Fibroblast of lung (primary cell): ENCODE measurements around the gene MYADM. TPM values are rescaled to one million over a fixed set of nuclear protein-coding genes. Genes with fewer than 3 reads are reported as not detected.

Experiments
- DNase-seq, 2 donors: peaks; one replicate each; pipeline versions ENCODE4 v3.0.0 to v3.0.0-alpha.2; 2010; ENCODE audit warnings: low read depth in 2 of 2
- H2AFZ ChIP-seq: 2 replicates; pipeline ENCODE4 v1.5.1; 2012; ENCODE audit warnings: low read length, control low read depth, inconsistent platforms
- H3K27ac ChIP-seq: 2 replicates; pipeline ENCODE4 v1.5.1; 2011; ENCODE audit warnings: low read length, control low read depth; ENCODE audit not compliant: insufficient read depth
- H3K27me3 ChIP-seq: 2 replicates; pipeline ENCODE4 v1.5.1; 2011; ENCODE audit warnings: mild to moderate bottlenecking, low read length; ENCODE audit not compliant: control insufficient read depth, insufficient read depth
- H3K36me3 ChIP-seq: 2 replicates; pipeline ENCODE4 v1.5.1; 2011; ENCODE audit warnings: low read length; ENCODE audit not compliant: control insufficient read depth, insufficient read depth
- H3K4me1 ChIP-seq: 2 replicates; pipeline ENCODE4 v1.5.1; 2011; ENCODE audit warnings: low read length; ENCODE audit not compliant: control insufficient read depth, insufficient read depth; ENCODE audit errors: extremely low read depth
- H3K4me2 ChIP-seq: 2 replicates; pipeline ENCODE4 v1.5.1; 2011; ENCODE audit warnings: low read length, control low read depth; ENCODE audit not compliant: insufficient read depth; ENCODE audit errors: extremely low read depth
- H3K4me3 ChIP-seq, 4 experiments: fragments of 200-600 bp in 1 of 4; sonication (generic) in 1 of 4; replicated peaks in 1 of 4; 2 replicates each; pipeline ENCODE4 v1.5.1; 2011 to 2016; ENCODE audit warnings: low read length in 4 of 4, low read depth in 3 of 4, mild to moderate bottlenecking in 3 of 4, control low read depth in 2 of 4, inconsistent platforms in 1 of 4, mixed read lengths in 1 of 4; ENCODE audit not compliant: insufficient read depth in 1 of 4; ENCODE audit errors: control extremely low read depth in 1 of 4
- H3K79me2 ChIP-seq: 2 replicates; pipeline ENCODE4 v1.5.1; 2012; ENCODE audit warnings: mild to moderate bottlenecking, low read length, inconsistent platforms; ENCODE audit not compliant: control insufficient read depth, insufficient read depth
- H3K9ac ChIP-seq: 2 replicates; pipeline ENCODE4 v1.5.1; 2011; ENCODE audit warnings: mild to moderate bottlenecking, low read length, control low read depth; ENCODE audit not compliant: insufficient read depth
- H3K9me3 ChIP-seq: 2 replicates; pipeline ENCODE4 v1.5.1; 2012; ENCODE audit warnings: low read depth, low read length; ENCODE audit not compliant: control insufficient read depth, insufficient read depth
- H4K20me1 ChIP-seq: 2 replicates; pipeline ENCODE4 v1.5.1; 2011; ENCODE audit warnings: low read length; ENCODE audit not compliant: control insufficient read depth, insufficient read depth; ENCODE audit errors: extremely low read depth
- EZH2 ChIP-seq: IDR thresholded peaks from 2 replicates; pipeline ENCODE4 v1.5.1; 2012; ENCODE audit warnings: low read length, control low read depth, mild to moderate bottlenecking; ENCODE audit errors: missing control alignments
- polyA plus RNA-seq, 2 donors: library from polyadenylated mRNA; depleted of rRNA in 1 of 2; stranded (reverse) in 1 of 2; unstranded in 1 of 2; fragments of >200 nt; gene quantifications; 2 replicates each; pipeline ENCODE4 v1.2.1, GENCODE V29; 2011 to 2012; ENCODE audit warnings: missing spikeins in 1 of 2
- total RNA-seq: library from RNA; depleted of rRNA; stranded (reverse); fragments of >200 nt; gene quantifications from 2 replicates; pipeline ENCODE4 v1.2.1, GENCODE V29; 2014
- TF ChIP-seq, protein P1 (sequence below), 2 donors: IDR thresholded peaks in 1 of 2; conservative IDR thresholded peaks in 1 of 2; 1 replicate in 1 of 2; 2 replicates in 1 of 2; pipeline ENCODE4 v1.5.1; 2011 to 2012; ENCODE audit warnings: low read length in 2 of 2, control low read depth in 1 of 2, inconsistent platforms in 1 of 2, low read depth in 1 of 2, mild to moderate bottlenecking in 1 of 2

MYADM gene
- total and polyA plus RNA-seq, 2 donors (not counting 1 experiment from before 2014, with no cell fraction given): 9.1 to 51.5 TPM

DNA sequence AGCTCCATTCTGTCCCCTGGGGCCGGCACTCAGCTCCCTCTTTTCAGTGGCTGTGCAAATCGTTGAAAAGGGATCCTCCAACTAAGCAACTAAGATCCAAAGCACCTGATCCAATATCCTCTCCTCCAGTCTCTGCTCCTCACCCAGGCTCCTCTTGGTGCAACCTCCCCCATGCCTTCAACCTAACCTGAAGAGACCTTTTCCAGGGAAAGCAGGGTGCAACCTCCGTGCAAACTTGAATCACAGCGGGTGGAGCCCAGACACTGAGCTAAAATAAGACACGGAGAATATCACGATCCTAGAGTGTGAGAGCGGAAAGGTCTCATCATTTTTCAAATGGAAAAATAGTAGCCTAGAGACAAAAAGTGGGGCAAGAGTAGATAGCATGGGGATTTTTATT is 49.7 kb downstream of the MYADM start:
- Histone ChIP-seq H3K9ac (no peak overlapping the region), H3K27ac (no peak overlapping the region), H3K79me2 (no peaks in the 10 kb centered on the region), H3K4me2 (no peak overlapping the region), H4K20me1 (no peaks in the 10 kb centered on the region), H3K36me3 (no peaks in the 10 kb centered on the region), H2AFZ (no peak overlapping the region), H3K27me3 (no peaks in the 10 kb centered on the region), H3K9me3 (no peaks in the 10 kb centered on the region), H3K4me3 (no peak overlapping the region), H3K4me1 (no peaks in the 10 kb centered on the region)
- TF ChIP-seq, protein P1, sequence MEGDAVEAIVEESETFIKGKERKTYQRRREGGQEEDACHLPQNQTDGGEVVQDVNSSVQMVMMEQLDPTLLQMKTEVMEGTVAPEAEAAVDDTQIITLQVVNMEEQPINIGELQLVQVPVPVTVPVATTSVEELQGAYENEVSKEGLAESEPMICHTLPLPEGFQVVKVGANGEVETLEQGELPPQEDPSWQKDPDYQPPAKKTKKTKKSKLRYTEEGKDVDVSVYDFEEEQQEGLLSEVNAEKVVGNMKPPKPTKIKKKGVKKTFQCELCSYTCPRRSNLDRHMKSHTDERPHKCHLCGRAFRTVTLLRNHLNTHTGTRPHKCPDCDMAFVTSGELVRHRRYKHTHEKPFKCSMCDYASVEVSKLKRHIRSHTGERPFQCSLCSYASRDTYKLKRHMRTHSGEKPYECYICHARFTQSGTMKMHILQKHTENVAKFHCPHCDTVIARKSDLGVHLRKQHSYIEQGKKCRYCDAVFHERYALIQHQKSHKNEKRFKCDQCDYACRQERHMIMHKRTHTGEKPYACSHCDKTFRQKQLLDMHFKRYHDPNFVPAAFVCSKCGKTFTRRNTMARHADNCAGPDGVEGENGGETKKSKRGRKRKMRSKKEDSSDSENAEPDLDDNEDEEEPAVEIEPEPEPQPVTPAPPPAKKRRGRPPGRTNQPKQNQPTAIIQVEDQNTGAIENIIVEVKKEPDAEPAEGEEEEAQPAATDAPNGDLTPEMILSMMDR (conservative IDR thresholded peaks at IDR 0.05 in 1 of 2, IDR thresholded peaks at IDR 0.05 in 1 of 2; ENCODE audit: low read depth in 1 of 2, low read length in 2 of 2): no peak
- no peak for TF ChIP-seq EZH2
- no peak for DNase-seq

Other genes starting within 250 kb of the MYADM start
- gene DPRX, start 235.9 kb upstream of the MYADM start, total RNA-seq: not detected in 2 replicates
- gene DPRX, start 235.9 kb upstream of the MYADM start, polyA plus RNA-seq: not detected in 2 replicates
- gene NLRP12, start 43.6 kb upstream of the MYADM start, total RNA-seq: under 0.01 TPM in 1 of 2 replicates, not detected in the other
- not detected in 2 replicates for gene NLRP12, start 43.6 kb upstream of the MYADM start, polyA plus RNA-seq
- not detected in 2 replicates for gene PRKCG, start 14.3 kb downstream of the MYADM start, total RNA-seq
- not detected in 2 replicates for gene PRKCG, start 14.3 kb downstream of the MYADM start, polyA plus RNA-seq
- gene CACNG7, start 41.4 kb downstream of the MYADM start, total RNA-seq: 0.17 and 0.26 TPM in 2 replicates
- gene CACNG7, start 41.4 kb downstream of the MYADM start, polyA plus RNA-seq: 0.68 and 3.2 TPM in 2 replicates
- under 0.01 TPM in 1 of 2 replicates, not detected in the other for gene CACNG8, start 95.1 kb downstream of the MYADM start, total RNA-seq
- 0.01 TPM in 2 replicates for gene CACNG8, start 95.1 kb downstream of the MYADM start, polyA plus RNA-seq
- under 0.01 TPM in 1 of 2 replicates, not detected in the other for gene CACNG6, start 123.8 kb downstream of the MYADM start, total RNA-seq
- 0.06 TPM in 1 of 2 replicates, not detected in the other for gene CACNG6, start 123.8 kb downstream of the MYADM start, polyA plus RNA-seq
- gene VSTM1, start 196.0 kb downstream of the MYADM start, total RNA-seq: not detected in 2 replicates
- gene VSTM1, start 196.0 kb downstream of the MYADM start, polyA plus RNA-seq: not detected in 2 replicates
- not detected in 2 replicates for gene TARM1, start 213.5 kb downstream of the MYADM start, total RNA-seq
- gene TARM1, start 213.5 kb downstream of the MYADM start, polyA plus RNA-seq: not detected in 2 replicates
- gene OSCAR, start 232.9 kb downstream of the MYADM start, total RNA-seq: under 0.01 and 0.51 TPM in 2 replicates
- gene OSCAR, start 232.9 kb downstream of the MYADM start, polyA plus RNA-seq: 0.14 and 0.15 TPM in 2 replicates
- gene NDUFA3, start 235.0 kb downstream of the MYADM start, total RNA-seq: 10.3 and 22.8 TPM in 2 replicates
- 35.4 and 35.9 TPM in 2 replicates for gene NDUFA3, start 235.0 kb downstream of the MYADM start, polyA plus RNA-seq
- 16.7 and 19.2 TPM in 2 replicates for gene TFPT, start 247.8 kb downstream of the MYADM start, total RNA-seq
- gene TFPT, start 247.8 kb downstream of the MYADM start, polyA plus RNA-seq: 9.0 and 10.8 TPM in 2 replicates
- 43.4 and 45.2 TPM in 2 replicates for gene PRPF31, start 247.9 kb downstream of the MYADM start, total RNA-seq
- 48.7 and 68.3 TPM in 2 replicates for gene PRPF31, start 247.9 kb downstream of the MYADM start, polyA plus RNA-seq